NCI-H774 (cell line): ENCODE measurements around the gene SPATA33.

Source experiments
- DNase-seq: peaks from one replicate; lab custom pipeline; 2025; lab: John Stamatoyannopoulos, UW

Gene SPATA33

DNA sequence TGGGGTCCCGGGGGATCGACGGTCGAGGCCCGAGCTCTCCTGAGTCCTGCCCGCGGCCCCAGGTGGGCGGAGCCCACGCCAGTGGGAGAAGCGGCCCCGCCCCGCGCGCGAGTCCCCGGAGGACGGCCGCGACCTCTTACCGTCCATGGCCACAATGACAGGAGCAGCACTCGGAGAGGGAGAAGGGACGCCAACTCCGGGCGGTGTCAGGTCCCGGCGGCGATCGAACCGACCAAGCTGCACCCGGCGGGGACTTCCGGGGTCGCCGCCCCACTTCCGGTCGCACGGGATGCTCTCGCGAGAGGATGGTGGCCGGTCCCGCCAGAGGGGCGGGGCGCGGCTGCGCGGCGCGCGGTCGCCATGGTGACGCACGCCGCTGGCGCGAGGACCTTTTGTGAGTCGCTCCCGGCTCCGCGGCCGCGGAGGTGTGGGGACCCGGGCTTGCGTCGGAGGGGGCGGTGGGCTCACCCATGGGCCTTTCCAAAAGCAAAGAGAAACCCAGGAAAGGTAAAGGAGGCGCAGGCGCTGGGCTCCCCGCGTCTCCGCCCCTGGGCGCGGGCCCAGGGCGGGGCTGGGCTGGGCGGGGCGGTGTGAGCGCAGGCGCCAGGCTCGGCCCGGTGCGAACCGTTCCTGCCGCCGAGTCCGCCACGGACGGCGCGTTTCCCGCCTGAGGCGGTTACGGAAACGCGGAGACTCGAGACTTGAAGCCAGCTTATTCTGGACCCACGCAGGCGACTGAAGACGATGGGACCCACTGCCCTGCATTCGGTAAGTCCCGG is at the start of gene SPATA33, which contains the start of gene CHMP1A:
Gene SPATA33, plus strand, starts transcription at position 395 of the 779 bp plus-strand sequence. Its CDS starts 76 bp downstream, at position 471.
Gene CHMP1A, minus strand, starts transcription at position 267 of the 779 bp plus-strand sequence. Its CDS starts 120 bp downstream, at position 147.
- DNase-seq = peak; percentile 63

- DNase-seq = no peak
Measured at GRCh38 chr16:89607937-89608740, 49.5 kb upstream of the SPATA33 start.

- no peak for DNase-seq
Measured at GRCh38 chr16:89610108-89610453, 47.6 kb upstream of the SPATA33 start.

DNA sequence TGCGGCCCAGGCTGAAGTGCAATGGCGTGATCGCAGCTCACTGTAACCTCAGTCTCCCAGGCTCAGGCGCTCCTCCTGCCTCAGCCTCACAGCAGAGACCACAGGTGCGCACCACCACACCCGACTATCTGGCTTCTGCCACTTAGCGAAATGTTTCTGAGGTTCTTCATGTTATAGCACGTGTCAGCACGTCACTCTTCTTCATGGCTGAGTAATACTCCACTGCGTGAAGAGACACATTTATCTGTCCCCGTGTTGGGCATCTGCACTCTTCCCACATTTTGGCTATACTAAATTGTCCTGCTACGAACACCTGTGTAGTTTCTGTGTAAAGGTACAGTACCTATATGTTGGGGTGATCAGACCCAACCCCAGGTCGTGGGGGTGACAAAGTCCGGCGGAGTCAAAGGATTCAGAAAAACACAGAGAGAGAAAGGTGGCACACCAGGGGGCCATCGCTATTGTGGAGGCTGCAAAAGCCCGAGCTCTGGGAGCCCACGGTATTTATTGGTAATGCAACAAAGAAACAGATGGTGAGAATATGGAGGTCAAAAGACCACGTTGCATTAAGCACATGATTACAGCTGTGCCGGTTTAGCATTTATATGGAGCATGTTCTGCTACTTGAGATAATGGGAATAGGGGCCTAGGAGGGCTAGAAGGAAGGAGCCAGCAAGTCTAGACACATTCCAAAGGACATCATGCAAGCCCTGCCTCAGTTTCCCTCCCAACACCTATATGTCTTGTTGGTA is 45.0 kb upstream of the SPATA33 start:
- no peak for DNase-seq

GRCh38 chr16:89613231-89613953 is 44.2 kb upstream of the SPATA33 start, which contains the start of gene DPEP1:
TSS of gene DPEP1 (plus strand) at chr16:89613642. CDS start at chr16:89630411, 16,769 bp downstream.
- DNase-seq = no peak

- no peak for DNase-seq
Measured at GRCh38 chr16:89613954-89614459, 43.6 kb upstream of the SPATA33 start.

DNA sequence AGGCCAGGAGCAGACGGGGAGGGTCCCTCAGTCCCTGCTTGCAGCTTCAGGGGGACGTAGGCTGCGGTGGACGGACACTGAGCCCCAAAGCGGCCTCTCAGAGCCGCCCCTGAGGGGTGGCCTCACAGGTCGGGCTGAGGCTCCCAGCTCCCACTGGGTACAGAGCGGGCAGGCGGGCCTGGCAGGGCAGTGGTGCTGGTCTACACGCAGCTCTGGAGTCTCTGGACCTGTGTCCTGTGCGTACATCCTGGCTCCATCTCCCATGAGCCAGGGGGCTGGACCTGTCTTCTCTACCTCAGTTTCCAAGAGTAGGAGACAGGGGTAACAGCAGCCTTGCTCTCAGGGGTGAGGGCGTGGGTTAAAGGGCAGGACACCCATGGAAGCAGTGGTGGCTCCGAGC is 42.5 kb upstream of the SPATA33 start:
- DNase-seq = no peak

GRCh38 chr16:89615596-89616090 is 42.0 kb upstream of the SPATA33 start:
- DNase-seq = no peak

DNA sequence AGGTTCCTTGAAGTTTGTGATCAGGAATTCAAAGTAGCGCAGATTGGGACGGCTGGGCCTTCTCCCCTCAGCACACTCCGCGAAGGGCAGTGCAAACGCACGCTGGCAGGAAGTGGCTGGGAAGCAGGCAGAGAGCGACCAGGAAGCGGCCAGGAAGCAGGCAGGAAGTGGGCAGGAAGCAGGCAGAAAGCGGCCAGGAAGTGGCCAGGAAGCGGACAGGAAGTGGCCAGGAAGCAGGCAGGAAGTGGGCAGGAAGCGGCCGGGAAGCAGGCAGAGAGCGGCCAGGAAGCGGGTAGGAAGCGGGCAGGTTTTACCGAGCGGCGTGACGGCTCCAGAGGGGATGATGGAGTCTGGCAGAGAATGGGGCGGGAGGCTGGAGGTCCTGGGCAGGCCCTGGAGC is 41.0 kb upstream of the SPATA33 start:
- no peak for DNase-seq

GRCh38 chr16:89617036-89617435 is 40.6 kb upstream of the SPATA33 start:
- no peak for DNase-seq

DNA sequence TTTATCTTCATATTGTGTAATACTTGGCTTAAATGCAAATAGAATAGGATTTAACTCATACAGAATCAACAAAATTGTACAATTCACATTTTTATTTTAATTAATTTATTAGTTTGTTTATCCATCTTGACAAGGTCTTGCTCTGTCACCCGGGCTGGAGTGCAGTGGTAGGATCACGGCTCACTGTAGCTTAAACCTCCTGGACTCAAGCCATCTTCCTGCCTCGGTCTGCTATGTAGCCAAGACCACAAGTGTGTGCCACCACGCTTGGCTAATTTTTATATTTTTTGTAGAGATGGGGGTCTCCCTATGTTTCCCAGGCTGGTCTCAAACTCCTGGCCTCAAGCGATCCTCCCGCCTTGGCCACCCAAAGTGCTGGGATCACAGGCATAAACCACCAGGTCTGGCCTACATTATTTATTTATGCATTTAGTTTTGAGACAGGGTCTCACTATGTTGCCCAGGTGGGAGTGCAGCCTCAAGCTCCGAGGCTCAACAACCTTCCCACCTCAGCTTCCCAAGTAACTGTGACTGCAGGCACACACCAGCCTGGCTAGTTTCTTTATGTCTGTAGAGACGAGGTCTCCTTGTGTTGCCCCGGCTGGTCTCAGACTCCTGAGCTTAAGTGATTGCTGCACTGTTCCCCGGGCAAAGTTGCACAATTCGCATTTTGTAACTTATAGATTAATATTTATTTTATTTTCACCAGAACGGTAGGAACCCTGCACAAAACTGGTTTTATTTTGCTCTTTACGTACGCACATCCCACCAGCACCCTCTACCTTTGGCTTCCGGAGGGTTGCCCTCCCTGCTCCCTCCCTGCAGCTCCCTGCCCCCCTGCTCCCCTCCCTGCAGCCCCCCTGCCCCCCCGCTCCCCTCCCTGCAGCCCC is 39.3 kb upstream of the SPATA33 start:
- DNase-seq = no peak

DNA sequence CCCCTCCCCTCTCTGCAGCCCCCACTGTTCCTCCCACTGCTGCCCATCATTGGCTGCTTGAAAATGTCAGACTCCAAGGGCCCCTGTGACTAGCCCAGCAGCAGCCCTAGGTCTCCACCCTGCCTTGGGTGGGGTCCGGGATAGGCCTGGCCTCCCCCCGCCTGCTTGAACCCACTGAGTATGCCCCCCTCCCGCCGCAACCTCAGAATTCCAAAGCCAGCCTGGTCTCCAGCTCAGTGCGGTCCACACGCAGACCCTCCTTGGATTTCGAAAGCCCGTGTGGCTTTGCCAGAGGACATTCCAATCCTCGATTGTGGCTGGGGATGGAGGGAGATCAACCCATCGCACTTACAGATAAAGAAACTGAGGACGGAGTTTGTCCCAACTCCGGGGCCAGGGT is 37.8 kb upstream of the SPATA33 start:
- DNase-seq = no peak

DNA sequence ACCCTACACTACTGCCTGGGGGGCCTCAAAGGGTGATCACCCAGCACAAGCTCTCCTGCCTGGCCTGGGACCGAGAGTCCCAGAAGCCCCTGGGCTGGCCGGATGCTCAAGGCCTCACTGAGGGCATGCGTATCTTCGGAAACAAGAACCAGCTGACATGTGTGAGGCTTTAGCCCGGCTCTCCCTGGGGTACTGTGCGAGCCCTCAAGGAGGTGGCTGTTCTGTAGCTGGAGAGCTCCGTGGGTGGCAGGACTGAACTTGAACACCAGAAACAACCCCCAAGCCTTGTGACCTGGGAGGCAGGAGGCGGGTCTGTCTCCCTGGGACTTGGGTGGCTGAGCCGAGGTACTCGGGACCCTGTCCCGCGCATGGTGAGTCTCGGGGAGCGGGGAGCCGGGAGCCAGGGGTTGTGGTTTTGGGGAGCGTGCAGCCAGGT is 37.2 kb upstream of the SPATA33 start:
- DNase-seq = no peak

GRCh38 chr16:89621136-89621697 is 36.4 kb upstream of the SPATA33 start:
- DNase-seq = no peak

DNA sequence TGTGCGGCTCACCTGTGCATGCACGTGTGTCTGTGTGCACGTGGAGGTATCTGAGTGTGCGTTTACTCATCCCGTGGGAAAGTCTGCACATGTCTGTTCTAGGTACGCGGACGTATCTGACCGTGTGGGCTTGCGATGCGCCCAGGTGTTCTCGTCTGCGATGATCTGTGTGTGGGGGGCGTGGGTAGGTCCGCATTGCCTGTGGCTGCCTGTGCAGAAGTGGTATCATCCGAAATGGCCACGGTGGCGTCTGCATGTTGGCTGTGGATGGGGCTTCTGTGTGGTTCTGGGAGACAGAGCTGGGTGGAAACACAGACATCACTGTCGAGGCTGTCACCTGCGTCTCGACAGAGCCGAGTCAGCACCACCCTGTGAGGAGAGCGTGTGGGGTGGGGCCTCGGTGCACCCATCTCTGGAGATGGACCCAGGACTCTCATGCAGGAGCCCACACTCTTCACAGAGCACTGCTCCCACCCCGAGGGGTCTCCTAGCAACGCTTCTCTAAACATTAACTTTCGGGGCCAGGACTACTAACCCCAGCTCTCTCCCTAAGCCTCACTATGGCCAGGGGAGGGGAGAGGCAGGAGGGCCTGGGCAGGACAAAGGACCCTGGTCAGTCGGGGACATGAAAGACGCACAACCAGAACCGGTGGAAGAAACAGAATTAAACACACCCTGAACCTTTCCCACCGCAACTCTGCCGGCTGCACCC is 35.8 kb upstream of the SPATA33 start:
- no peak for DNase-seq

GRCh38 chr16:89623511-89624261 is 34.0 kb upstream of the SPATA33 start:
- no peak for DNase-seq

- DNase-seq = no peak
Measured at GRCh38 chr16:89624777-89625761, 32.6 kb upstream of the SPATA33 start.
